SIG-M5 treated with dmso at 0.1 percent for 504 hours (cell line): ENCODE results near the gene UCN3.
"Not testable (repeated sequence)": the region's sequence is repeated elsewhere in the genome, so short reads cannot be mapped to it uniquely, and the experiment has no call there.

Experiments
- DNase-seq: peaks from one replicate; lab custom pipeline; 2025; ENCODE audit not compliant: unreplicated experiment; lab: John Stamatoyannopoulos, UW

UCN3 gene

DNA sequence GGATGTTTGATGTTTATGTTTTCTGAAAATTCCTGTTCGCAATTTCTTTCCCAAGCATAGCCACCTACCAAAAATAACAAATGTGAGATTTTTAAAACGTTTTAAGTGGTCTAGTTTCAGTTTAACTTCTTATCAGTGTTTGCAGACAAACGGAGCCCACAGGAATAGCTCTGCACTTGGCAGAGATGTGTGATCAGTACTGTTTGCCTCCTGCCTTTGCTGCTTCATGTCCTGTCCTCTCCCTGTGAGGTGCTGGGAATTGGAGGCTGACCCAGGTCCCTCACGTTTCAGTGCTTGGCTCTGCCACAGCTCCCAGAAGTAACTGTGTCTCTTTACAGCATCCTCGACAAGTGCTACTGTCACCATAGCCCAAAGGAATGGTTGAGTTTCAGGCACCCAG lies 1.2 kb downstream of the UCN3 start:
- DNase-seq = no peak

DNA sequence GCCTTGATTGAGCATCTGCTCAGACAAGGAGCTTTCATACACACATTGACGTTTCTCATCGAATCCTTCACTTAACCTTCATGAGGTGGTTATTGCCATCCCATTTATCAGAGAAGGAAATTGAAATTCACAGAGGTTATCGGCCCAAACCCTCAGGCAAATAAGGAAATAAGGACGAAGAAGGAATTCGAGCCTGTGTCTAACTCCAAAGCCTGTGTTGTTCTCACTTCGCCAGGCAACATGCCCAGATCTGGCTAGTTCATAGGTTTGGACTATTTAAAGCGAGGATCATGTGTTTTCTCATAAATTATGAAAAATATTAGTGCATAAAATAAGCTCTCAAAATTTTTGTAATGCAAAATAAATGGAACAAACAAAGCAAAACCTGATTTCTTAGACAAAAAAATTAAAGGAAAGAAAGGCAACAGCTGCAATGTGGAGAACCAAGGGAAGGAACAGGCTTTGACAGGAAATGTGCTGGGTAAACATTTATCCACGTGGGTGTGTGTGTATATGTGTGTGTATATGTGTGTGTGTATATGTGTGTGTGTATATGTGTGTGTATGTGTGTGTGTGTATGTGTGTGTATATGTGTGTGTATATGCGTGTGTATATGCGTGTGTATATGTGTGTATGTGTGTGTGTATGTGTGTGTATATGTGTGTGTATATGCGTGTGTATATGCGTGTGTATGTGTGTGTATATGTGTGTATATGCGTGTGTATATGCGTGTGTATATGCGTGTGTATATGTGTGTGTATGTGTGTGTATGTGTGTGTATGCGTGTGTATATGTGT lies 4.8 kb downstream of the UCN3 start:
- DNase-seq = no peak

DNA sequence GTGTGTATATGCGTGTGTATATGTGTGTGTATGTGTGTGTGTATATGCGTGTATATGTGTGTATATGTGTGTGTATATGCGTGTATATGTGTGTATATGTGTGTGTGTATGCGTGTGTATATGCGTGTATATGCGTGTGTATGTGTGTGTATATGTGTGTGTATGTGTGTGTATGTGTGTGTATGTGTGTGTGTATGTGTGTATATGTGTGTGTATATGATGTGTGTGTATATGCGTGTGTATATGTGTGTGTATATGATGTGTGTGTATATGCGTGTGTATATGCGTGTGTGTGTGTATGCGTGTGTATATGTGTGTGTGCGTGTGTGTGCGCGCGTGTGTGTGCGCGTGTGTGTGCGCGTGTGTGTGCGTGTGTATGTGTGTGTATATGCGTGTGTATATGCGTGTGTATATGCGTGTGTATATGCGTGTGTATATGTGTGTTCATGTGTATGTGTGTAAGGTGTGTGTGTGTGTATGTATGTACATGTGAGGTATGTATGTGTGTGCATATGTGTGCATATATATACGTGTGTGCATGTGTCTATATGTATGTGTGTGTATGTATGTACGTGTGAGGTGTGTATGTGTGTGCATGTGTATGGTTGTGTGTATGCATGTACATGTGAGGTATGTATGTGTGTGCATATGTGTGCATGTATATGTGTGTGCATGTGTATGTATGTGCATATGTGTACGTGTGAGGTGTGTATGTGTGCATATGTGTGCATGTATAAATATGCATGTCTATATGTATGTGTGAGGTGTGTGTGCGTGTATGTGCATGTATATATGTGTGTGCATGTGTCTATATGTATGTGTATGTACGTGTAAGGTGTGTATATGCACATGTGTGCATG lies 6.0 kb downstream of the UCN3 start:
- no peak for DNase-seq

DNA sequence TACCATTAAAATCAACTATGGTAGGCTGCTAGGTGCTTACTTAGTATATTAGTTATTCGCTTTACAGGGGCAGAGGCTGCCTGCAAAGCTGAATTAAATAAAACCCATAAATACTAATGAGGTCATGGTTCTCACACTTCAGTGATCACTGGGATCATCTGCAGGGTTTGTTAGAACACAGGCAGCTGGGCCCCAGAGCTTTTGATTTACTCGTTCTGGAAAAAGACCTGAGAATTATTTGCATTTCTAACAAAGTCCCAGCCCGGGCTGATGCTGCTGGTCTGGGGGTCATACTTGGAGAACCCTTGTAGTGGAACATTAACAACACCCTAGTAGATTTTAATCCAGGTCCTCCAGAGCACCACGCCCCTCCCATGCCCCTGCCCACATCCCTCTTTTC lies 8.5 kb downstream of the UCN3 start:
- no peak for DNase-seq

DNA sequence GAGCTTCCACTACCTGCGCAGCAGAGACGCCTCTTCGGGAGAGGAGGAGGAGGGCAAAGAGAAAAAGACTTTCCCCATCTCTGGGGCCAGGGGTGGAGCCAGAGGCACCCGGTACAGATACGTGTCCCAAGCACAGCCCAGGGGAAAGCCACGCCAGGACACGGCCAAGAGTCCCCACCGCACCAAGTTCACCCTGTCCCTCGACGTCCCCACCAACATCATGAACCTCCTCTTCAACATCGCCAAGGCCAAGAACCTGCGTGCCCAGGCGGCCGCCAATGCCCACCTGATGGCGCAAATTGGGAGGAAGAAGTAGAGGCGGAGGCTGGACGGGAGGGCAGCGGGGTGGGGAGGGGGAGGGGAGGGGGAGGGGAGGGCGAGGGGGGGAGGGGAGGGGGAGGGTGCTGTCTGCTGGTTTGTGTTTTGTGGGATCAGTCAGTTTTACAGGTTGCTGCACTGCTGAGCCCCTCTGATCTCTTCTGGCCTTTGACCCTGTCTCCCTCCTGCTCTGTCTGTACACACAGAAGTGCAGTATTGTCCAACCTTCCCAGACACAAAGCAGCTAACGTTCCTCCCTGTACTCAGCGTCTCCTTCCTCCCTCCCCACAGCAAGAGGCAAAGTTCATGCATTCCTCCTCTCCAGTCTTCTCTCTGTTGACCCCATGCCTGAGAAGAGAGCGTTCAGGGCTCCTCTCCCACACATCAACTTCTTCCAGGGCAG lies 9.3 kb downstream of the UCN3 start:
- no peak for DNase-seq

DNA sequence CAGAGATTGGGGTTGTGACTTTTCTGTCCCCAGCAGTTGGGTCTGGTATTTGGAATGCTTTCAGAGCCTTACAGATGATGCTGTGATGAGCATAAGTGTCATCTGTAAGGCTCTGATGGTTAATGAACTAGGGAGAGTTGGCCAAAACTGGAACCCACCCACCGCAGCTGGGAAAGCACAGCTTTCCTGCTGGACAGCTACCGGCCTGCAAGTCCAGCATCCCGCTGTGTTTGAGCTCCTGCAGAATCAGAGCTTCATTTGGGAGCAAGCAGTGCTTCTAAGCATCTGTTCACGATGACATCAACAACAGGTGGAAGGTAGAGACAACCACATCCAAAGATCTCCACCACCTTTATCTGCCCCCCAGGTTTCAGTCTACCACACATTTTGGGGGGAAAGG lies 11.7 kb downstream of the UCN3 start:
- no peak for DNase-seq

DNA sequence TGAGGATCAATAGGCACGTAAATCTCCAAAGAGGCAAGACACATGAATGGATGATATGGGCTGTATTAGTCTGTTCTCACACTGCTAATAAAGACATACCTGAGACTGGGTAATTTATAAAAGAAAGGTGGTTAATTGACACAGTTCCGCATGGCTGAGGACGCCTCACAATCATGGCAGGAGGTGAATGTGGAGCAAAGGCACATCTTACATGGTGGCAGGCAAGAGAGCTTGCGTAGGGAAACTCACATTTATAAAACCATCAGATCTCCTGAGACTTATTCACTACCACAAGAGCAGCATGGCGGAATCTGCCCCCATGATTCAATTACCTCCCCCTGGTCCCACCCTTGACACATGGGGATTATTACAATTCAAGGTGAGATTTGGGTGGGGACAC lies 14.4 kb downstream of the UCN3 start:
- not testable (repeated sequence) for DNase-seq

DNA sequence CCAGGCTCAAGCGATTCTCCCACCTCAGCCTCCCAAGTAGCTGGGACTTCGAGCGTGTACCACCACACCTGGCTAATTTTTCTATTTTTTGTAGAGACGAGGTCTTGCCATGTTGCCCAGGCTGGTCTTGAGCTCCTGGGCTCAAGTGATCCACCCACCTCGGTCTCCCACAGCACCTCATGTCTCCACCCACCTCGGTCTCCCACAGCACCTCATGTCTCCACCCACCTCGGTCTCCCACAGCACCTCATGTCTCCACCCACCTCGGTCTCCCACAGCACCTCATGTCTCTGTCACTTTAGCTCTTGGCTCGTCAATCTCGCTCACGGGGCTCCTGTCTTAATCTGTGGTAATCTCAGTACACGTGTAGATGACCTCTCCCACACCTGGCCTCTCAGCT lies 15.6 kb downstream of the UCN3 start:
- DNase-seq = not testable (repeated sequence)

DNA sequence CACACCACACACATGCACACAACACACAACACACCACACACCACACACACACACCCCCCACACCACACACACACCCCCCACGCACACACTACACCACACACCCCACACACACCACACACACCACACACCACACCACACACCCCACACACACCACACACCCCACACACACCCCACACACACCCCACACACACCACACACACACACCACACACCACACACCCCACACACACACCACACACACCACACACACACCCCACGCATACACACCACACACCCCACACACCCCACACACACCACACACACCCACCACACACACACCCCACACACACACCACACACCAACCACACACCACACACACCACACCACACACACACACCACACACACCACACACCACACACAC lies 16.4 kb downstream of the UCN3 start:
- no peak for DNase-seq

DNA sequence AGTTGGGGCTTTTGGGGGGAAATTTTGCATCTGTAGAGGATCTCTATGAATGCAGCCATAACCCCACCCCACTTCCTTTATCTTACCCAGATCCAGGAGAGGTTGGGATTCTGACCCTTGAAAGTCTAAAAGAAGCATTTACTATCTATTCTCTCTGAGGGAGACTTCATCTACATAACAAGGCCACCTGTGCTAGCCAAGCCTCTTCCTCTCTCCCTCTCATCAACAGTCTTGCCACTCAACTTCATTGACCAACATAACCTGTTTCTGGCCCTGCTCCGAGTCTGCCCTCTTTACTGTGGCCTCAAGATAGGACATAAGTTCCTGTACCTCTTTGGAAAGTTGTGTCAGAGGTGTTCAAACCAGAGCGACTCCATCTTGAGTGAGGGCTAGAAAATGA lies 20.5 kb downstream of the UCN3 start:
- DNase-seq = no peak

DNA sequence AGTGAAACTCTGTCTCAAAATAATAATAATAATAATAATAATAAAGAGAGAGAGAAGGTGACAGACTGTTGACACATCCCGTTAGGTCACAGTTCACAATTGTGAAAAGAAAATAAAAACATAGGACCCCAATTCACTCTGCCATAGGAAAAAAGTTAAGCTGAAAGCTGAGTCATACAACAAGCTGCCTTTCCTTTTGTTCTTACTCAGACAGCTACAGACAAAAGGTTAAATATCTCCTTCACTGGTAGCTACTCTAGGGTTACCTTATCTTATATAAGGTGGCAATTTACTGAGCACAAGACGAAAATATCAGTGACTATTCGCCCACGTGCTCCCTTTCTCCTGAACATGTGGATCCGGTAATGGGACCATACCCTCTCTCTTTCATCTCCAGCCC lies 22.4 kb downstream of the UCN3 start:
- no peak for DNase-seq

DNA sequence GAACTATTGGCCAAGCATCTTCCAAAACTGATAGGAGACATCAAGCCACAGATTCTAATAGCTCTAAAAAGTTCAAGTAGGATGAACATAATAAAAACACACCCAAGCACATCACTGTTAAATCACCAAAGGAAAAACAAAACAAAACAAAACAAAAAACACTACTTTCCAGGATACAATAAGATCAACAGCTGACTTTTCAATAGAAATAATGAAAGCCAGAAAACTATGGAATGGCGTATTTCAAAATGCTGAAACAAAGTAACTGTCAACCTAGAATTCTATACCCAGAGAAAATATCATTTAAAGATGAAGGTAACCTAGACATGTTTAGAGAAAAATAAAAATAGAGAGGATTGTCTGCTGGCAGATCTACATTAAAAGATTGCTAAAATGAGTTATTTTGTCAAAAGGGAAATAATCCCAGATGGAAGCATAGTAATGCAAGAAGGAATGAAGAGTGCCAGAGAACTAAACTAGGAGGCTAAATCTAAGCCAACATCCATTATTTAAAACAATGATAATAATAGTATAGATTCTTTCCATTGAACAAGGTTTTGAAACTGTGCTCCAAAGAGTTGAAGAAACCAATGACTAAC lies 25.9 kb downstream of the UCN3 start:
- no peak for DNase-seq

DNA sequence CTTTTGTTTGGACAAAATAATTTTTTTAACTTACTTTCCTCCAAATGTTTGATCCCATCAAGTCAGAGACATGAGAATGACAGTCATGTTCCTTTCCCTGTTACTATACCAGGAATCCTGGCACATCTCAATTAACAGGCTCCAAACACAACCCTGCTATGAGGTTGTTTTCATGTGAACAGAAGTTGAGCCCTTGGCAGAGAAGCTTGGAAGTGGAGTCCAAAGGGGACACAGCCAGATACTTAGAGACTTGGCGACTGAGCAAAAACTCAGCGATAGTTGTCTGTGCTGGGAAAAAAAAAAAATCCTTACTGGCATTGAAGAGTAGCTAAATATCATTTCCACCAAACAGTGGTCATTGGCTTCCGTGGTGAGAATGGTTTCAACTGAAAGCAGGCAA lies 27.0 kb downstream of the UCN3 start:
- no peak for DNase-seq

DNA sequence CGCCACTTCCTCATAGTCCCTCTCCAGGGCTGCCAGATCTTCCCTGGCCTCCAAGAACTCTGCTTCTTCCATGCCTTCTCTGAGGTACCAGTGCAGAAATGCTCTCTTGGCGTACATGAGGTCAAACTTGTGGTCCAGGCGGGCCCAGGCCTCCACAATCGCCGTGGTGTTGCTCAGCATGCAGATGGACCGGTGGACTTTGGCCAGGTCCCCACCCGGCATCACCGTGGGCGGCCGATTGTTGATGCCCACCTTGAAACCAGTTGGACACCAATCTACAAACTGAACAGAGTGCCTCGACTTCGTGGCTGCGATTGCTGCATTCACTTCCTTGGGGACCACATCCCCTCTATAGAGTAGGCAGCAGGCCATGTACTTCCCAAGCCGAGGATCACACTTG lies 28.8 kb downstream of the UCN3 start:
- DNase-seq = no peak

DNA sequence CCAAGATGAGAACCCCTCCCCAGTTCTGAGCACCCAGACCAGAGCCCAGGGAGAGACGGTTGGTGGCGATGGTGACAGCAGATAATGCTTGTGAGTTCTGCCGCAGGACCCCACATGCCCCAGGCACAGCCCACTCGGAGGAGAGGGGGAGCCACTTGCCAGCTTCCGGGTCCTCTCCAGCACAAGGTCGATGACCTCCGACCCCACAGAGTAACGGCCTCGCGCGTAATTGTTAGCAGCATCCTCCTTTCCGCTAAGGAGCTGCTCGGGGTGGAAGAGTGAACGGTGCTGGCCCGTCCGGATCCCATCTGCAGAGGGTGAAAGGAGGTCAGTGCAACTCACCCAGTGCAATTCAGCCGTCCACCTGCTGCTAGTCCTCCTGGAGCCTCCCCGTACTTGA lies 30.4 kb downstream of the UCN3 start:
- DNase-seq = no peak

DNA sequence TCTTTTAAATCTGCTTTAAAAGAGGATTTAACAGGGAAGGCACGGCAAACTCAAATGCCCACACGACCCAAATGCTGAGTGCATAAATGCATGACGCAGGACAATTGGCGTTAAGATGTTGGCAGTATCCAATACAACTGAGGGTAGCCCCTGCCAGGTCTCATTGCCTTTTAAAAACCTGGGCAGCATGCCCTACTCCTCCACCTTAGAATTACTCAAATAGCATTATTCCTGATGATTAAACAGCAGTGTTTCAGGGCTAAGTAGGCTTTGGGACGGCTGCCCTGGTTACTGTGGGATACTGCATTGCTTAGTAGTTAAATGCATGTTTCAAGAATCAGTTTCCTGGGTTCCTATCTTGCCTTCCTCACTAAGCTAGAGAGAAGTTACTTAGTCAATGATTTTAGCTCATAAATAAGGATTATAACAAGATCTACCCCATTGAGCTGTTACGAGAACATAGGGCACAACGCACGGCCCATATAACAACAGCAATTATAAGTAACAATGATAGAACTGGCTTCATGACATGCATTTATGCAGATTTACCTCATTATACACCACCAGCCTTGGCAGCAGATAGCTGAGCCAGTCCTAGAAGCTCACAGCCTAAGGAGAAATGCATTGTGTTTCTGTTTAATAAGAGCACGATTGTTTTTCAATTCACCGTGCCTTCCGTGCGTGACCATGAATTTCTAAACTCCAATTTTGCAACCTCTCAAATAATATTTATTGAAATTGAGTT lies 32.0 kb downstream of the UCN3 start:
- DNase-seq = no peak

DNA sequence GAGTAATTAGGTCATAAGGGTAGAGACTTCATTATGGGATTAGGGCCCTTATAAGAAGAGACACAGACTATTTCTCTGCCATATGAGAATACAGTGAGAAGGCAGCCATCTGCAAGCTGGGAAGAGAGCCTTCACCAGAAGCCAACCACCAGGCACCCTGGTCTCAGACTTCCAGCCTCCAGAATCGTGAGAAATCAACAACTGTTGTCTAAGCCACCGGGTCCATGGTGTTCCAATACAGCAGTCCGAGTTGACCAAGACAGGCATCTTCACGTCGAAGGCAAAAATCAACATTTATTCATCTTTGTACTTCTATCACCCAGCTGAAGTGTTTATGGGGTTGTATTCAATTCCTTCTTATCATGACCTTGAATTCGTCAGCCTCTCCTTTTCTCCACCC lies 34.6 kb downstream of the UCN3 start:
- no peak for DNase-seq

DNA sequence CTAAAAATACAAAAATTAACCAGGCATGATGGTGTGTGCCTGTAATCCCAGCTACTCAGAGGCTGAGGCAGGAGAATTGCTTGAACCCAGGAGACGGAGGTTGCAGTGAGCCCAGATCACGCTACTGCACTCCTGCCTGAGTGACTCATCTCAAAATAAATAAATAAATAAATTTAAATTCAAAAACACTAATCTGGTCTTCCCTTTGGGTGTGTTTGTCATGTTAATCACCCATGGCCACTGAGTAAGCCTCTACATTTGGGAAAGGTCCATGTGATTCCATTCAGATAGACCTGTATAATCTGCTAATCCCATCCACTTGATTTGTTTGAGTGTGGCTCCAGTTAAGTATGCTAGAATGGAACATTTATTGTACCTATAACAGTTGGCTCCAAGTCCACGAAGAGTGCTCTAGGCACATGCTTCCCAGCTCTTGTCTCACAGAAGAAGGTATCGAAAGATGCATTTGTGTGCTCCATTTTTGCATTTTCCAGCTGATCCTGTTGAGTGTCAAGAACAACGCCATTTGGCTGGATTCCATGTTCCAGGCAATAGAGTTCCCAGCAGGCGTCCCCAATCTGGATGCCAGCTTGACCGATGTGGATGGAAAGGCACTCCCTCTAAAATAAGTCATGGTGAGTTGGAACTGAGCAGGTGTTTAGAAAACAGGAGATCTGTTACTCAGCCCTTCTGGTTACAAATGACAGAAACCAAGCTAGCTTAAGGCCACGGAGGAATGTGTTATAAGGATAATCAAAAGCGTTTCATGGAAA lies 35.9 kb downstream of the UCN3 start:
- no peak for DNase-seq

DNA sequence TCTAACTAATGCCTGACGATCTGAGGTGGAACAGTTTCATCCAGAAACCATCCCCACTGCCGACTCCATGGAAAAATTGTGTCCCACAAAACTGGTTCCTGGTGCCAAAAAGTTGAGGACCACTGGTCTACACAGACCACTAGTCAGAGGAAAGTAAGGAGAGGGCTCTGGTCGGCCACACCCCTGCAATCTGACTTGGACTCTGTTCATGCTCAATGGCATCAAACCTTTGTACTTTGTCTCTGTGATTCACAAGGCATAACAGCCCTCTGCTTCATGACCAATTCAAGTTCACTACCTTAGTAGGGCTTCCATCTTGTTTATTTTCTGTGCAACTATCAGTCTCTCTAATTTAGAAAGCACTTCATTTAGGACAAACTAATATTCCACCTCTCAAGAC lies 38.0 kb downstream of the UCN3 start:
- DNase-seq = no peak
